NCI-H345 treated with DMSO at 0.1 percent for 48 hours (cell line): Measurements from ENCODE around the gene TTC34.

Source experiments
- DNase-seq: peaks from one replicate; lab custom pipeline; 2025; ENCODE audit not compliant: unreplicated experiment; lab: John Stamatoyannopoulos, UW

Gene TTC34

GRCh38 chr1:2829846-2830615 is 28.5 kb upstream of the TTC34 start:
- DNase-seq: no peak

- DNase-seq: no peak
Measured at GRCh38 chr1:2828586-2829250, 27.2 kb upstream of the TTC34 start.

- no peak for DNase-seq
Measured at GRCh38 chr1:2826736-2827292, 25.3 kb upstream of the TTC34 start.

- no peak for DNase-seq
Measured at GRCh38 chr1:2826316-2826715, 24.8 kb upstream of the TTC34 start.

- DNase-seq: no peak
Measured at GRCh38 chr1:2825487-2826189, 24.1 kb upstream of the TTC34 start.

- DNase-seq: no peak
Measured at GRCh38 chr1:2824999-2825398, 23.5 kb upstream of the TTC34 start.

GRCh38 chr1:2823921-2824610 is 22.6 kb upstream of the TTC34 start:
- DNase-seq: no peak

- no peak for DNase-seq
Measured at GRCh38 chr1:2822621-2823145, 21.2 kb upstream of the TTC34 start.

- no peak for DNase-seq
Measured at GRCh38 chr1:2821966-2822620, 20.6 kb upstream of the TTC34 start.

GRCh38 chr1:2821373-2821955 is 20.0 kb upstream of the TTC34 start:
- DNase-seq: no peak

GRCh38 chr1:2820731-2821372 is 19.4 kb upstream of the TTC34 start:
- DNase-seq: no peak

- DNase-seq: no peak
Measured at GRCh38 chr1:2819831-2820730, 18.6 kb upstream of the TTC34 start.

GRCh38 chr1:2819429-2819828 is 17.9 kb upstream of the TTC34 start:
- DNase-seq: no peak

- DNase-seq: no peak
Measured at GRCh38 chr1:2817784-2818564, 16.5 kb upstream of the TTC34 start.

GRCh38 chr1:2816786-2817185 is 15.3 kb upstream of the TTC34 start:
- DNase-seq: no peak

- no peak for DNase-seq
Measured at GRCh38 chr1:2815551-2815950, 14.1 kb upstream of the TTC34 start.

GRCh38 chr1:2814511-2815075 is 13.1 kb upstream of the TTC34 start:
- no peak for DNase-seq
